Frontal cortex (tissue), 4 donors: ENCODE measurements around the gene CFAP221. TPM values are rescaled to one million over a fixed set of nuclear protein-coding genes. Genes with fewer than 3 reads are reported as not detected.

Experiments used
- DNase-seq, 2 donors: peaks; one replicate each; pipeline ENCODE4 v3.0.0; 2012; ENCODE audit warnings: low spot score in 2 of 2
- FAIRE-seq: peaks from 2 replicates; lab custom pipeline; 2012; peaks lifted over from hg19 to GRCh38; lab: Jason Lieb, UNC
- total RNA-seq: library from RNA; depleted of rRNA; stranded (reverse); fragments of >200 nt; gene quantifications from one replicate; pipeline ENCODE4 v1.2.3, GENCODE V29; 2014
- donor health status: control.
- donor health status: control.
- donor health status: control.

The CFAP221 gene
- total RNA-seq, 1 donor from 2014 or later: 7.3 TPM

- FAIRE-seq: no peak
- DNase-seq: no peak
Measured at GRCh38 chr2:119692954-119693353, 148.7 kb downstream of the CFAP221 start.

- no peak for DNase-seq
- no peak for FAIRE-seq
Measured at GRCh38 chr2:119693567-119693966, 149.3 kb downstream of the CFAP221 start.

- no peak for FAIRE-seq
- DNase-seq: no peak
Measured at GRCh38 chr2:119693967-119694366, 149.7 kb downstream of the CFAP221 start.

GRCh38 chr2:119694470-119694844 is 150.2 kb downstream of the CFAP221 start:
- FAIRE-seq: no peak

GRCh38 chr2:119694845-119695521 is 150.7 kb downstream of the CFAP221 start:
- DNase-seq (no peak), FAIRE-seq (no peak)

More at GRCh38 chr2:119694470-119694844, 150.2 kb downstream of the CFAP221 start:
- DNase-seq: no peak

- no peak for FAIRE-seq
- DNase-seq: no peak
Measured at GRCh38 chr2:119696005-119696404, 151.8 kb downstream of the CFAP221 start.

- DNase-seq (no peak), FAIRE-seq (no peak)
Measured at GRCh38 chr2:119696494-119697030, 152.3 kb downstream of the CFAP221 start.

GRCh38 chr2:119697290-119698020 is 153.2 kb downstream of the CFAP221 start:
- no peak for FAIRE-seq
- no peak for DNase-seq

- no peak for FAIRE-seq
- no peak for DNase-seq
Measured at GRCh38 chr2:119698246-119698645, 154.0 kb downstream of the CFAP221 start.

- FAIRE-seq (no peak), DNase-seq (no peak)
Measured at GRCh38 chr2:119699016-119699606, 154.9 kb downstream of the CFAP221 start.

- DNase-seq (no peak), FAIRE-seq (no peak)
Measured at GRCh38 chr2:119700866-119701265, 156.6 kb downstream of the CFAP221 start.

GRCh38 chr2:119701352-119701751 is 157.1 kb downstream of the CFAP221 start:
- no peak for FAIRE-seq
- no peak for DNase-seq

- FAIRE-seq (no peak), DNase-seq (no peak)
Measured at GRCh38 chr2:119702203-119702917, 158.1 kb downstream of the CFAP221 start.

GRCh38 chr2:119702918-119703401 is 158.7 kb downstream of the CFAP221 start:
- FAIRE-seq (no peak), DNase-seq (peak in 1 of 2 donors; percentile 65)

- DNase-seq (no peak), FAIRE-seq (no peak)
Measured at GRCh38 chr2:119703526-119703925, 159.3 kb downstream of the CFAP221 start.

- FAIRE-seq (no peak), DNase-seq (no peak)
Measured at GRCh38 chr2:119704670-119705120, 160.4 kb downstream of the CFAP221 start.

GRCh38 chr2:119706221-119706620 is 162.0 kb downstream of the CFAP221 start:
- FAIRE-seq (no peak), DNase-seq (no peak)
